ENCODE results near the gene DLL1.

DNA sequence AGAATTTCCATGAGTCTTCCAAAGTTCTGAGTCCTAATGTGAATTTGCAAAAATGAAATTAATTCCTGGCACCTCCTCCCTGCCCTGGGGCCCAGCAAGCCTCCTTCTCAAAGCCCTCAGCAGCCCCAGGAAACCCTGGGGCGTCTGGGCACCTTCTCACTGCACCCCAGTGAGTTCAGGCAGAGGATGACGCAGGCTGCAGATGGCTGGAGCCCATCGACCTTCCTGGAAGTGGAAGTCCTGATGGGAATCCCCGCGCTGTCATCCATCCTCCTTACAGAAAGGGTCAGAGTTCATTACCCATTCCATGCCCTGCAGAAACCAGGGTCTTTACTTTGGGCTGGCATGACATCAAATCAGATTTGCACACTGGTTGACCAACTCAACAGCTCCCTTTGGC lies 31.6 kb downstream of the DLL1 start:
- no peak for TF ChIP-seq POLR2A (IDR thresholded peaks at IDR 0.05)
- TF ChIP-seq, protein P1, sequence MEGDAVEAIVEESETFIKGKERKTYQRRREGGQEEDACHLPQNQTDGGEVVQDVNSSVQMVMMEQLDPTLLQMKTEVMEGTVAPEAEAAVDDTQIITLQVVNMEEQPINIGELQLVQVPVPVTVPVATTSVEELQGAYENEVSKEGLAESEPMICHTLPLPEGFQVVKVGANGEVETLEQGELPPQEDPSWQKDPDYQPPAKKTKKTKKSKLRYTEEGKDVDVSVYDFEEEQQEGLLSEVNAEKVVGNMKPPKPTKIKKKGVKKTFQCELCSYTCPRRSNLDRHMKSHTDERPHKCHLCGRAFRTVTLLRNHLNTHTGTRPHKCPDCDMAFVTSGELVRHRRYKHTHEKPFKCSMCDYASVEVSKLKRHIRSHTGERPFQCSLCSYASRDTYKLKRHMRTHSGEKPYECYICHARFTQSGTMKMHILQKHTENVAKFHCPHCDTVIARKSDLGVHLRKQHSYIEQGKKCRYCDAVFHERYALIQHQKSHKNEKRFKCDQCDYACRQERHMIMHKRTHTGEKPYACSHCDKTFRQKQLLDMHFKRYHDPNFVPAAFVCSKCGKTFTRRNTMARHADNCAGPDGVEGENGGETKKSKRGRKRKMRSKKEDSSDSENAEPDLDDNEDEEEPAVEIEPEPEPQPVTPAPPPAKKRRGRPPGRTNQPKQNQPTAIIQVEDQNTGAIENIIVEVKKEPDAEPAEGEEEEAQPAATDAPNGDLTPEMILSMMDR (IDR thresholded peaks at IDR 0.05): no peak

Measured in uterus (tissue), 2 donors.